Caco-2 (cell line): ENCODE results near the gene MARCHF4. TPM values are rescaled to one million over a fixed set of nuclear protein-coding genes. Genes with fewer than 3 reads are reported as not detected.

Source experiments
- BruUV-seq: library from RNA; stranded (reverse); fragments of 400-500 nt; replicated peaks from 2 replicates; lab custom pipeline; 2021; lab: Mats Ljungman, UMichigan
- CTCF ChIA-PET: fragments of 300-600 bp; sonication (Branson Sonifier 250); formaldehyde crosslinking; loops from one replicate; lab custom pipeline; 2022; ENCODE audit warnings: antibody characterized with exemption; lab: Charles Lee
- POLR2A ChIA-PET: fragments of 300-600 bp; sonication (Branson Sonifier 250); formaldehyde crosslinking; loops from one replicate; lab custom pipeline; 2022; ENCODE audit warnings: antibody characterized with exemption; lab: Charles Lee
- DNase-seq, 2 experiments: peaks; one replicate each; pipeline versions ENCODE4 v3.0.0 to v3.0.0-alpha.2; 2020 to 2022
- H3K27me3 ChIP-seq: replicated peaks from 2 replicates; pipeline ENCODE4 v1.6.0; 2011; ENCODE audit warnings: low read length; ENCODE audit not compliant: control insufficient read depth, insufficient read depth
- H3K36me3 ChIP-seq: 2 replicates; pipeline ENCODE4 v1.5.1; 2011; ENCODE audit warnings: low read length; ENCODE audit not compliant: control insufficient read depth, insufficient read depth
- H3K4me1 ChIP-seq: fragments of 250-450 bp; sonication (Bioruptor Pico); 2 replicates; pipeline ENCODE4 v1.5.1; 2020; ENCODE audit warnings: mild to moderate bottlenecking
- H3K4me3 ChIP-seq: 2 replicates; pipeline ENCODE4 v1.5.1; 2011; ENCODE audit warnings: low read depth, mild to moderate bottlenecking, control low read depth, low read length
- H3K9me3 ChIP-seq: fragments of 250-450 bp; sonication (Bioruptor Pico); 2 replicates; pipeline ENCODE4 v1.5.1; 2020; ENCODE audit warnings: mild to moderate bottlenecking, moderate library complexity
- H3K27ac Mint-ChIP-seq: one replicate; pipeline ENCODE4 v1.8.0; 2022; ENCODE audit warnings: mixed read lengths; ENCODE audit not compliant: unreplicated experiment
- H3K27me3 Mint-ChIP-seq: one replicate; pipeline ENCODE4 v1.8.0; 2022; ENCODE audit warnings: mixed read lengths; ENCODE audit not compliant: insufficient read depth, unreplicated experiment
- H3K36me3 Mint-ChIP-seq: one replicate; pipeline ENCODE4 v1.8.0; 2022; ENCODE audit warnings: mild to moderate bottlenecking, mixed read lengths; ENCODE audit not compliant: insufficient read depth, unreplicated experiment
- H3K4me1 Mint-ChIP-seq: one replicate; pipeline ENCODE4 v1.8.0; 2022; ENCODE audit warnings: low read depth, mixed read lengths; ENCODE audit not compliant: unreplicated experiment
- H3K4me3 Mint-ChIP-seq: one replicate; pipeline ENCODE4 v1.8.0; 2022; ENCODE audit warnings: mild to moderate bottlenecking, moderate library complexity, mixed read lengths; ENCODE audit not compliant: unreplicated experiment
- H3K9me3 Mint-ChIP-seq: one replicate; pipeline ENCODE4 v1.8.0; 2022; ENCODE audit warnings: mixed read lengths; ENCODE audit not compliant: unreplicated experiment
- intact Hi-C: fragments of 100-400 bp; cut with micrococcal nuclease; formaldehyde crosslinking; loops from one replicate; pipeline ENCODE4 v1.10.0; 2022; ENCODE audit not compliant: unreplicated experiment
- total RNA-seq: library from RNA; stranded (reverse); gene quantifications from 2 replicates; pipeline ENCODE4 v1.2.3, GENCODE V29; 2022
- TF ChIP-seq, protein P1 (sequence below), 2 experiments: fragments of 200-600 bp in 1 of 2; IDR thresholded peaks; 1 replicate in 1 of 2; 2 replicates in 1 of 2; pipeline versions ENCODE4 v1.5.1 to v1.8.0; 2011 to 2022; ENCODE audit warnings: antibody characterized with exemption in 1 of 2, control low read depth in 1 of 2, inconsistent platforms in 1 of 2, low read depth in 1 of 2, low read length in 1 of 2, mild to moderate bottlenecking in 1 of 2, moderate library complexity in 1 of 2; ENCODE audit not compliant: insufficient read depth in 1 of 2, severe bottlenecking in 1 of 2, unreplicated experiment in 1 of 2

MARCHF4 gene
- total RNA-seq, 1 experiment from 2014 or later, result not detected

DNA sequence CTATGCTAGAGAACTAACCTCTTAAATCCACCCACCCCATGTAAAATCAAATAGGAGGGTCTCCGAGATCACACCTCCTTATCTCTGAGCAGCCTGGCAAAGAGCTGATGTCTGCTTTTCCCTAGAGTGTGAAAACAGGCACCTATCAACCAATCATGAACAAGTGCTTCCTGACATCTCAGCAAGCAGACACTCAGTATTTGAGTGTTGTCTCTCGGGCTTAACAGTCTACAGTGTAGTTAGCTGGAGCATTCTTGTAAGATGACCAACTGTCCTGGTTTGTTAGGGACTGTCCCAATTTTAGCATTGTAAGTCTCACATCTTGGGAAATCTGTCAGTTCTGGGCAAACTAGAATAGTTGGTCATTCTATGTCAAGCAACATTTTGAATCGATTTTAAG lies 26.4 kb downstream of the MARCHF4 start:
- H3K27me3 ChIP-seq, result peaks cover 1% of the 10 kb centered on the region; the same call in 1 of the 2 replicates
- Mint-ChIP-seq H3K9me3 (no peaks in the 10 kb centered on the region), H3K27ac (no peak overlapping the region), H3K4me3 (no peak overlapping the region), H3K27me3 (peaks cover 36% of the 10 kb centered on the region), H3K36me3 (no peaks in the 10 kb centered on the region), H3K4me1 (no peaks in the 10 kb centered on the region)
- DNase-seq, result no peak
- H3K9me3 ChIP-seq, result no peaks in the 10 kb centered on the region
- POLR2A ChIA-PET, result interaction anchor here (0.7 kb wide), 1 partner anchor 57 kb away, joined by 16 read pairs; no protein-coding TSS in a partner anchor
- no peak overlapping the region for H3K4me3 ChIP-seq
- H3K36me3 ChIP-seq, result no peaks in the 10 kb centered on the region
- CTCF ChIA-PET, result interaction anchor here (0.7 kb wide), 2 partner anchors 157 to 321 kb away, joined by 3 to 5 read pairs; no protein-coding TSS in a partner anchor
- intact Hi-C loops, result no loop called here
- TF ChIP-seq, protein P1, sequence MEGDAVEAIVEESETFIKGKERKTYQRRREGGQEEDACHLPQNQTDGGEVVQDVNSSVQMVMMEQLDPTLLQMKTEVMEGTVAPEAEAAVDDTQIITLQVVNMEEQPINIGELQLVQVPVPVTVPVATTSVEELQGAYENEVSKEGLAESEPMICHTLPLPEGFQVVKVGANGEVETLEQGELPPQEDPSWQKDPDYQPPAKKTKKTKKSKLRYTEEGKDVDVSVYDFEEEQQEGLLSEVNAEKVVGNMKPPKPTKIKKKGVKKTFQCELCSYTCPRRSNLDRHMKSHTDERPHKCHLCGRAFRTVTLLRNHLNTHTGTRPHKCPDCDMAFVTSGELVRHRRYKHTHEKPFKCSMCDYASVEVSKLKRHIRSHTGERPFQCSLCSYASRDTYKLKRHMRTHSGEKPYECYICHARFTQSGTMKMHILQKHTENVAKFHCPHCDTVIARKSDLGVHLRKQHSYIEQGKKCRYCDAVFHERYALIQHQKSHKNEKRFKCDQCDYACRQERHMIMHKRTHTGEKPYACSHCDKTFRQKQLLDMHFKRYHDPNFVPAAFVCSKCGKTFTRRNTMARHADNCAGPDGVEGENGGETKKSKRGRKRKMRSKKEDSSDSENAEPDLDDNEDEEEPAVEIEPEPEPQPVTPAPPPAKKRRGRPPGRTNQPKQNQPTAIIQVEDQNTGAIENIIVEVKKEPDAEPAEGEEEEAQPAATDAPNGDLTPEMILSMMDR (IDR thresholded peaks at IDR 0.05; ENCODE audit: insufficient read depth in 1 of 2, low read depth in 1 of 2, low read length in 1 of 2, severe bottlenecking in 1 of 2, unreplicated experiment in 1 of 2), result no peak
- no peaks in the 10 kb centered on the region for H3K4me1 ChIP-seq
- no TSS peak for BruUV-seq

- ChIA-PET POLR2A (no interaction called here), CTCF (interaction anchor here (0.7 kb wide), 1 partner anchor 156 kb away, joined by 3 read pairs; no protein-coding TSS in a partner anchor)
- H3K4me1 Mint-ChIP-seq, result no peaks in the 10 kb centered on the region
- no peak overlapping the region for H3K4me3 ChIP-seq
- H3K4me1 ChIP-seq, result no peaks in the 10 kb centered on the region
- no peak overlapping the region for H3K27ac Mint-ChIP-seq
- intact Hi-C loops, result no loop called here
- no peaks in the 10 kb centered on the region for H3K9me3 ChIP-seq
- no TSS peak for BruUV-seq
- H3K36me3 ChIP-seq, result no peaks in the 10 kb centered on the region
- H3K4me3 Mint-ChIP-seq, result no peak overlapping the region
- peaks cover 1% of the 10 kb centered on the region; the same call in 1 of the 2 replicates for H3K27me3 ChIP-seq
- TF ChIP-seq, protein P1 (IDR thresholded peaks at IDR 0.05; ENCODE audit: insufficient read depth in 1 of 2, low read depth in 1 of 2, low read length in 1 of 2, severe bottlenecking in 1 of 2, unreplicated experiment in 1 of 2), result no peak
- no peaks in the 10 kb centered on the region for H3K9me3 Mint-ChIP-seq
- H3K36me3 Mint-ChIP-seq, result no peaks in the 10 kb centered on the region
- H3K27me3 Mint-ChIP-seq, result peaks cover 32% of the 10 kb centered on the region
- no peak for DNase-seq
Measured at GRCh38 chr2:216344950-216345300, 27.4 kb downstream of the MARCHF4 start.

GRCh38 chr2:216344206-216344949 lies 27.9 kb downstream of the MARCHF4 start:
- intact Hi-C loops, result no loop called here
- Histone ChIP-seq H3K27me3 (peaks cover 1% of the 10 kb centered on the region; the same call in 1 of the 2 replicates), H3K4me3 (no peak overlapping the region), H3K36me3 (no peaks in the 10 kb centered on the region), H3K4me1 (no peaks in the 10 kb centered on the region), H3K9me3 (no peaks in the 10 kb centered on the region)
- no TSS peak for BruUV-seq
- no peak for DNase-seq
- Mint-ChIP-seq H3K9me3 (no peaks in the 10 kb centered on the region), H3K36me3 (no peaks in the 10 kb centered on the region), H3K27me3 (peaks cover 31% of the 10 kb centered on the region), H3K27ac (no peak overlapping the region), H3K4me1 (no peaks in the 10 kb centered on the region), H3K4me3 (no peak overlapping the region)
- CTCF ChIA-PET, result no interaction called here
- POLR2A ChIA-PET, result no interaction called here
- TF ChIP-seq, protein P1 (IDR thresholded peaks at IDR 0.05; ENCODE audit: insufficient read depth in 1 of 2, low read depth in 1 of 2, low read length in 1 of 2, severe bottlenecking in 1 of 2, unreplicated experiment in 1 of 2), result no peak
